ENCODE data around the gene PTN. TPM values are rescaled to one million over a fixed set of nuclear protein-coding genes. Genes with fewer than 3 reads are reported as not detected.

Gene PTN
- total RNA-seq, 3 donors from 2014 or later, result 0.48 to 343 (median 51.1) TPM

DNA sequence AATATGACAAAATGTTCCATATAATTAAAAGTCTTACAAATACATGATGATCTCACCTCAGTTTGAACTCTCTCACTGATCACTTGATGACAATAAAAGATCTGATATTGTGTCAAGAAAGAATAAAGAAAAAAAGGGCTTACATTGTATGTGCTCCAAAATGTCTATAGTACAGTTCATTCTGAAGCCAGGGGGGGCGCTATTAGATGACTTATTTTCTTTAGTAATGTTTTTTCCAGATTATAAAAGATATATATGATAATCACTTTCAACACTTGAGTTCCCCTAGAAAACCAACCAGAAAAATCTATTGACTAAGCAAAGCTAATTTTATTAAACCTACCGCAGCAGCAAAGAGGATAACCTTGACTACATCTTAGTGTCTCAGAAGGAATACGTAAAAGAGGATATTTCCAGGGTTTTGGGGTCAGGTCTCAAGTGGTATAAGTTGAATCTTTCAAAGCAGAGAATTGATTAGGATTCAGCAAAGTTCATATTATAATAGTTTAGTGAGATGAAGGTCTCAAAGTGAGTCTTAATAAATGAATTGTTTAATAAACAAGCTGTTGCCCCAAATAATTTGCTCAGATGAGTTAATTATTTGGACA, 55.8 kb downstream of the PTN start:
- TF ChIP-seq POLR2AphosphoS5 (IDR thresholded peaks at IDR 0.05) (no peak), POLR2A (IDR thresholded peaks at IDR 0.05) (no peak)
- TF ChIP-seq, protein P1, sequence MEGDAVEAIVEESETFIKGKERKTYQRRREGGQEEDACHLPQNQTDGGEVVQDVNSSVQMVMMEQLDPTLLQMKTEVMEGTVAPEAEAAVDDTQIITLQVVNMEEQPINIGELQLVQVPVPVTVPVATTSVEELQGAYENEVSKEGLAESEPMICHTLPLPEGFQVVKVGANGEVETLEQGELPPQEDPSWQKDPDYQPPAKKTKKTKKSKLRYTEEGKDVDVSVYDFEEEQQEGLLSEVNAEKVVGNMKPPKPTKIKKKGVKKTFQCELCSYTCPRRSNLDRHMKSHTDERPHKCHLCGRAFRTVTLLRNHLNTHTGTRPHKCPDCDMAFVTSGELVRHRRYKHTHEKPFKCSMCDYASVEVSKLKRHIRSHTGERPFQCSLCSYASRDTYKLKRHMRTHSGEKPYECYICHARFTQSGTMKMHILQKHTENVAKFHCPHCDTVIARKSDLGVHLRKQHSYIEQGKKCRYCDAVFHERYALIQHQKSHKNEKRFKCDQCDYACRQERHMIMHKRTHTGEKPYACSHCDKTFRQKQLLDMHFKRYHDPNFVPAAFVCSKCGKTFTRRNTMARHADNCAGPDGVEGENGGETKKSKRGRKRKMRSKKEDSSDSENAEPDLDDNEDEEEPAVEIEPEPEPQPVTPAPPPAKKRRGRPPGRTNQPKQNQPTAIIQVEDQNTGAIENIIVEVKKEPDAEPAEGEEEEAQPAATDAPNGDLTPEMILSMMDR (IDR thresholded peaks at IDR 0.05), result no peak
- Histone ChIP-seq H3K27ac (no peak overlapping the region), H3K4me3 (no peak overlapping the region), H3K27me3 (no peaks in the 10 kb centered on the region), H3K36me3 (no peaks in the 10 kb centered on the region), H3K9me3 (no peaks in the 10 kb centered on the region), H3K4me1 (no peaks in the 10 kb centered on the region)
- intact Hi-C loops (cut with DNase I; ENCODE audit: low total_unique reads), result no loop called here
- no peak for DNase-seq (ENCODE audit: low spot score in 2 of 2)

DNA sequence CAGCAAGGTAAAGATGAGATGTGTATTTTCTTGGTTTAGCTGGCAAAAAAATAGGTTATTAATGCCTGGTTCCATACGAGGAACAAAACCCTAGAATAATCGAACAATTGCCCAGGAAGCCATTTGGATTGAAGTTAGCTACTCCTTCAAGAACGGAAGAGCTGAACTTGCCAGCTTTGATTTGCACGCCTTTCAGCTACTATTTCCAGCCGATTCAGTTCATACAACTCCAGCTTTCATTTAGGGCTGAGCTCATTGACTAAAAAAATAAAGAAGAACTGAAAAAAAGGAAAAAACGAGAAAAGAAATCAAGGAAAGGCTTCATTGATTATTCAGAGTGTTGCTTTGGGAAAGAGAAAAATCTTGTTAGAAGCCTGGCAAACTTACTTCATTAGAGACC, 60.4 kb downstream of the PTN start:
- Histone ChIP-seq H3K4me3 (no peak overlapping the region), H3K4me1 (no peaks in the 10 kb centered on the region), H3K27ac (peak overlapping the region in 1 of 2 donors; percentile 25), H3K9me3 (no peaks in the 10 kb centered on the region), H3K36me3 (no peaks in the 10 kb centered on the region), H3K27me3 (no peaks in the 10 kb centered on the region)
- TF ChIP-seq POLR2AphosphoS5 (IDR thresholded peaks at IDR 0.05) (no peak), POLR2A (IDR thresholded peaks at IDR 0.05) (no peak)
- TF ChIP-seq, protein P1 (IDR thresholded peaks at IDR 0.05), result no peak
- DNase-seq (ENCODE audit: low spot score in 2 of 2), result no peak
- intact Hi-C loops (cut with DNase I; ENCODE audit: low total_unique reads), result no loop called here

DNA sequence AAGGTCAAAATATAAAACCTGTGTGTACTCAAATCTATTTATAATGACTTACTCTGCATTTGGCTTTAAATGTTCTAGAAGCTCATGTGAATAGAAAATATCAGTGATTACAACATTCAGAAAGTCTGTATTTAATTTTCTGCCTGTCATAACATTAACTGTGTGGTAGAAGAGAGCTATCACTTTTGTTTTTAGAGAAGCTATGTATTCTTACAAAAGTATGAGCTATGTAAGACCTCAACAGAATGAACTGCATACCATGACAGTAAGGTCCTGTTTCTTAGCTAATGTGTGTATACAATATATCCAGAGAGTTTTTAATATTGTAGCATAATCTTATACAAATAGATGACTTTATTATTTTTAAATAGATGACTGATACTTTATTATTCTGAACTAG, 61.5 kb downstream of the PTN start:
- Histone ChIP-seq H3K4me3 (no peak overlapping the region), H3K27me3 (no peaks in the 10 kb centered on the region), H3K9me3 (no peaks in the 10 kb centered on the region), H3K27ac (no peak overlapping the region), H3K36me3 (no peaks in the 10 kb centered on the region), H3K4me1 (no peaks in the 10 kb centered on the region)
- TF ChIP-seq, protein P1 (IDR thresholded peaks at IDR 0.05), result no peak
- TF ChIP-seq POLR2AphosphoS5 (IDR thresholded peaks at IDR 0.05) (no peak), POLR2A (IDR thresholded peaks at IDR 0.05) (no peak)
- no peak for DNase-seq (ENCODE audit: low spot score in 2 of 2)
- intact Hi-C loops (cut with DNase I; ENCODE audit: low total_unique reads), result no loop called here

DNA sequence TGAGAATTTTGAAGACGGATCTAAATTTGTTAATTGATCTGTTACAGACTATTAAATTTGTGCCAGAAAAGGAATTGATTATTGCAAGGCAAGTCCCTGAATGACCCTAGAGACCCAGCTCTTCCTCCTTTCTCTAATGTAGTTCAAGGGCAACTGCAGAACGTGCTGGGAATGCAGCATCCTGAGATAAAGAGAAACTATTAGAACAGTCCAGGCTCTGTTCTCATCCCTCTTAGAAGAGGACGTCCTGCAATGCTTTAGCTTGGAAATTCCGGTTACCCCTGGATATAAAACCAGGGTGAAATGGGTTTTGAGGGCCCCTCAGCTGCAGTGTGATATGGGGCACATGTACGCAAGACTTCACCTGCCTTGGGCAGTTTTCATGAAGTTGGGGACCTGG, 67.3 kb downstream of the PTN start:
- intact Hi-C loops (cut with DNase I; ENCODE audit: low total_unique reads), result no loop called here
- no peaks in the 10 kb centered on the region for H3K9me3 ChIP-seq
- H3K36me3 ChIP-seq, result no peaks in the 10 kb centered on the region
- H3K27me3 ChIP-seq, result no peaks in the 10 kb centered on the region
- no peak overlapping the region for H3K4me3 ChIP-seq
- H3K27ac ChIP-seq, result no peak overlapping the region
- H3K4me1 ChIP-seq, result no peaks in the 10 kb centered on the region
- DNase-seq (ENCODE audit: low spot score in 2 of 2), result no peak
- TF ChIP-seq POLR2AphosphoS5 (IDR thresholded peaks at IDR 0.05) (no peak), POLR2A (IDR thresholded peaks at IDR 0.05) (no peak)
- TF ChIP-seq, protein P1 (IDR thresholded peaks at IDR 0.05), result no peak

DNA sequence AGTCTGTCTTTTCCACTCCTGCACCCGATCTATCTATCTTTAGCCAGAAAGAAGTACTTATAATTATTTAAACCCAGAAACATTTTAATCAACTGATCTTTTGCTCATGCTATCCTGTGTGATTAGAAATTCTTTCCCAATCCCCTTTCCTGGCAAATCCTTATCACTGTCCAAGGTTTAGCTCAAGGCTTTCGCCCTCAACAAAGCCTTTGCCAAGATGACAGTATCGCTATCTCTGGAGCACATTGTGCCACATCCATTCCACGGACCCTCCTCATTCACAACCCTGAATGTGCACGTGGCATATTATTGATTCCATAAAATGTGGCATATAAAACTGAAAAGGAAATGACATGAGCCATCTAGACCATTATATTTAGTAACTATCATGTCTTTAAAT, 71.3 kb downstream of the PTN start:
- Histone ChIP-seq H3K9me3 (no peaks in the 10 kb centered on the region), H3K4me1 (no peaks in the 10 kb centered on the region), H3K27me3 (no peaks in the 10 kb centered on the region), H3K36me3 (no peaks in the 10 kb centered on the region), H3K4me3 (no peak overlapping the region), H3K27ac (no peak overlapping the region)
- TF ChIP-seq POLR2A (IDR thresholded peaks at IDR 0.05), result no peak
- TF ChIP-seq, protein P1 (IDR thresholded peaks at IDR 0.05), result no peak
- no peak for TF ChIP-seq POLR2AphosphoS5 (IDR thresholded peaks at IDR 0.05)
- DNase-seq (ENCODE audit: low spot score in 2 of 2), result no peak
- intact Hi-C loops (cut with DNase I; ENCODE audit: low total_unique reads), result no loop called here

All from breast epithelium (tissue), 4 donors.